GM12891 (cell line): Measurements from ENCODE around the gene C3.

Source experiments
- DNase-seq: peaks from one replicate; pipeline ENCODE4 v3.0.0; 2011; ENCODE audit warnings: low spot score; ENCODE audit not compliant: insufficient read length
- FAIRE-seq: peaks from 2 replicates; lab custom pipeline; 2011; peaks lifted over from hg19 to GRCh38; lab: Jason Lieb, UNC
- PAX5 ChIP-seq: IDR thresholded peaks from 2 replicates; pipeline ENCODE4 v1.6.1; 2011; ENCODE audit warnings: low read length, moderate library complexity, mild to moderate bottlenecking; ENCODE audit not compliant: insufficient read depth, severe bottlenecking
- POLR2A ChIP-seq: IDR thresholded peaks from 2 replicates; pipeline ENCODE4 v1.6.1; 2011; ENCODE audit warnings: low read depth, low read length, control low read depth
- POLR2AphosphoS5 ChIP-seq: IDR thresholded peaks from 2 replicates; pipeline ENCODE4 v1.6.1; 2011; ENCODE audit warnings: low read depth, low read length, control low read depth
- POU2F2 ChIP-seq: IDR thresholded peaks from 2 replicates; pipeline ENCODE4 v1.6.1; 2011; ENCODE audit warnings: low read depth, mild to moderate bottlenecking, control low read depth, low read length, moderate library complexity
- SPI1 ChIP-seq: IDR thresholded peaks from 2 replicates; pipeline ENCODE4 v1.6.1; 2011; ENCODE audit warnings: low read depth, low read length, control low read depth
- TAF1 ChIP-seq: IDR thresholded peaks from 2 replicates; pipeline ENCODE4 v1.6.1; 2011; ENCODE audit warnings: low read depth, low read length, control low read depth

The C3 gene

DNA sequence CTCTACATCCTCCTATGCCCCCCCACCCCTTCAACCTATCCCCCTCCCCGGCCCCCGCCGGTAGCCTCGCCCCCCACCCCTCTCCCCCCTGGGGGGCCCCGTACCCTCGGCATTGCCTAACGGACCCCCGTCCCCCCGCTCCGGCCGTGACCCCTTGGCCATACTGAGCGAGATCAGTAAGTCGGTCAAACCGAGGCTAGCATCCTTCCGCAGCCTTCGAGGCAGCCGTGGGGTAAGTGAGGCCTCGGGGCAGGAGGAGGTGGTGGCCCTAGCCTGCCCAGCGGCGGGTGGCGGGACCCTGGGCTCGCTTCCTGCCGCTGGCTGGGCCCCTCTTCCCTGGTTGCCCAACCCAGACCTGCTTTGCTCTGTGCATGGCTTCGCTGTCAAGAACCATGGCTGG lies 25.5 kb upstream of the C3 start:
- DNase-seq (no peak), FAIRE-seq (no peak)
- TF ChIP-seq SPI1 (no peak), PAX5 (no peak), POLR2AphosphoS5 (no peak), POLR2A (no peak), TAF1 (no peak), POU2F2 (no peak)

GRCh38 chr19:6744381-6745301 lies 24.2 kb upstream of the C3 start:
- DNase-seq (no peak), FAIRE-seq (no peak)
- TF ChIP-seq POLR2AphosphoS5: no peak
- TF ChIP-seq PAX5: no peak
- no peak for TF ChIP-seq SPI1
- TF ChIP-seq POLR2A: no peak
- TF ChIP-seq POU2F2: no peak
- no peak for TF ChIP-seq TAF1

DNA sequence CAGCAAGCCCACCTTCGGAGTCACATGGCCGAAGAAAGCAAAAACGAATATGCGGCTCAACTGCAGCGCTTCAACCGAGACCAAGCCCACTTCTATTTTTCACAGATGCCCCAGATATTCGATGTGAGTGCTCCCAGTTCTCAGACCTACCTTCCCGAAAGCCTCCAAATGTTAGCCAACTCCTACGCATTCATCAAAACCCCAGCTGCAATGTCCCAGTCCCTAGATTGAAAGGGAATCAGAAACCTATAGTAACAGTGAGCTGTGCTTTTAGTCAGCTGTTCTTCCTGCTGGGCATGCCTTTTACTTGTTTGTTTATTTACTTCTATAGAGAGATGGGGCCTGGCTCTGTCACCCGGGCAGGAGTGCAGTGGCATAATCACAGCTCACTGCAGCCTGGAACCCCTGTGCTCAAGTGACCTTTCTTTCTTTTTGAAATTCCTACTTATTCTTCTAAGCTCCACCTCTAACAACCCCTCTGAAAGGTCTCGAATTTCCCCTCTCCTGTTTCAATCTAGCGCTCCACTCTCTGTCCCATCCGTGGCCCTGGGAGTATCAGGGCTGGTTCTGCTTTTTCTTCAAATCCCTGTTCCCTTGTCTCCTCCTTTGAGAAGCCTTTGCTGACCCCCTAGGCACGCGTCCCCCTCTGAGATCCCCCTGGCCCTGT lies 23.4 kb upstream of the C3 start:
- TF ChIP-seq SPI1 (no peak), TAF1 (no peak), POLR2A (no peak), POLR2AphosphoS5 (no peak), PAX5 (no peak)

GRCh38 chr19:6743066-6743465 lies 22.6 kb upstream of the C3 start:
- FAIRE-seq: no peak

More for the DNA sequence above, 23.4 kb upstream of the C3 start:
- no peak for DNase-seq
- no peak for FAIRE-seq

GRCh38 chr19:6740589-6741343 lies 20.3 kb upstream of the C3 start:
- TF ChIP-seq TAF1 (no peak; the same call in 1 of the 2 replicates), POLR2AphosphoS5 (no peak), SPI1 (no peak), POLR2A (no peak), POU2F2 (0 out of 2 replicates have a peak, but pooled peaks have one; percentile 53), PAX5 (peak; percentile 63)

More at GRCh38 chr19:6743066-6743465, 22.6 kb upstream of the C3 start:
- TF ChIP-seq POU2F2: no peak
- no peak for TF ChIP-seq POLR2A
- TF ChIP-seq SPI1: no peak
- no peak for TF ChIP-seq PAX5
- no peak for TF ChIP-seq TAF1
- TF ChIP-seq POLR2AphosphoS5: no peak
- DNase-seq: no peak

DNA sequence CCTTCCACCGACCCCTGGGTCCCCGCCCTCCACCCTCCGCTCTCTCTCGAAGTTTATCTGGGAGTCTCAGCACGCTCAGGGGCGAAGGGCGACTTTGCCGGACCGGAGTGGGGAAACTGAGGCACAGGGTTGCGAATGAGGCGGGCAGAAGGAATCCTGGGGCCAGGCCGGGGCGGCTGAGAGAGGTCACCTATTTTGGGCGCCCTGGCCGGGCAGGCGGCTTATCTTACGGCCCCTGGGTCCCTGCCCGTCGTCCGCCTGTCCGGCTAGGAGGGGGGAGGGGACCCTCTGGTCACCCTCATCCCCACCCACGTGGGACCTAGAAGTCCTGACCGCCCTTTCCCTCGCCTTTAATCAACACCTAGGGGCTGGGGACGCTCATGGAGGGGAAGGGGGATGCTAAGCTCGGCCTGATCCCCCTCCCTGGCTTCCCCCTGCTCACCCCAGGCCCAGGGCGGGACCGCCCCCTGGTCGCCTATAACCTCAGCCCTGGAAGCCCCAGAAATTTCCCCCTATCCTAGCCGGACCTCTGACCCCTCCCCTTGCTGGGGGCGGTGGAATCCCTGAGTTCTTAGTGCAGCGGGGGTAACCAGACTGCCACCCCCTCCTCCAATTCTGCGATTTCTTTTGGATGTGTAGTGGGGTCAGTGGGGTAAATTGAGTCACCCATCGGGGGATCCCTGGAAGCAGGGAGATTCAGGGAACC lies 19.6 kb upstream of the C3 start:
- FAIRE-seq: peak; percentile 72
- TF ChIP-seq POU2F2 (no peak; the same call in 1 of the 2 replicates), PAX5 (no peak), POLR2A (no peak), POLR2AphosphoS5 (no peak), SPI1 (no peak), TAF1 (no peak)
- no peak for DNase-seq

More at GRCh38 chr19:6740589-6741343, 20.3 kb upstream of the C3 start:
- FAIRE-seq: peak; percentile 92
- no peak for DNase-seq

- TF ChIP-seq POLR2AphosphoS5: no peak
- no peak for TF ChIP-seq SPI1
- no peak for TF ChIP-seq POU2F2
- TF ChIP-seq PAX5: no peak
- DNase-seq: peak; percentile 87
- FAIRE-seq: peak; percentile 58
Measured at GRCh38 chr19:6739390-6739882, 19.0 kb upstream of the C3 start, which contains the start of gene TRIP10. TSS of gene TRIP10 (plus strand) at chr19:6739680. CDS start at chr19:6739762, 82 bp downstream.

DNA sequence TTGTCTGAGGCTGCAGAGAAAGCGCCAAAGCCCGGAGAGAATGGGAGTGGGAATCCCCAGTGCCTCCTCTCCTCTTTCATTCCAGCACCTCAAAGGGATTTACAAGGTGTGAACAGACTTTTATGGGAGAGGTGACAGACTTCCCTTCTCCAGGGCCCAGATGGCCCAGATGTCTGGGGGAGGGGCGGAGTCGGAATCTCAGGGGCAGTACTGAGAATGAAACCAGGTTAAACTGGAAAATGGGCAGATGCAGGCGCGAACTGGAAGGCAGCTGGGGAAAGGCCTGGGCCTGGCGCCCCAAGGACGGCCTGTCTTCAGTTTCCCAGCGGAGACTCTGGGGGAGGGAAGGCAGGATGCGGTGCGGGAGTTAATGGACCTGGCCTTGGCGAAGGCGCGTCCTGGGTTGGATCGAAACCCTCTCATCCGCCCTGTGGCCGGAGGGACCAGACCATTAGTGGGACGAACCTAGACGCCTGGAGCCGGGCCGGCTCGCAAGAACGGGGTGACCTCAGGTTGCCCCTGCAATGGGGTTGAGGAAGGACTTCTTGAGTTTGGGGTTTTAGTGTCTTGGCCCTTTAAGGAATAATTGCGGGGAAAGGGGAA lies 18.4 kb upstream of the C3 start:
- TF ChIP-seq POLR2AphosphoS5 (no peak), TAF1 (no peak), POU2F2 (no peak), POLR2A (no peak), PAX5 (no peak), SPI1 (no peak)
- DNase-seq (no peak), FAIRE-seq (no peak)
